GM21576 (cell line): Measurements from ENCODE around the gene NBL1.

Experiments used
- ATAC-seq: cut with Tn5 transposase; IDR thresholded peaks from one replicate; pipeline ENCODE4 v1.9.1; 2021; ENCODE audit warnings: mild to moderate bottlenecking, moderate library complexity; ENCODE audit not compliant: unreplicated experiment

The NBL1 gene

DNA sequence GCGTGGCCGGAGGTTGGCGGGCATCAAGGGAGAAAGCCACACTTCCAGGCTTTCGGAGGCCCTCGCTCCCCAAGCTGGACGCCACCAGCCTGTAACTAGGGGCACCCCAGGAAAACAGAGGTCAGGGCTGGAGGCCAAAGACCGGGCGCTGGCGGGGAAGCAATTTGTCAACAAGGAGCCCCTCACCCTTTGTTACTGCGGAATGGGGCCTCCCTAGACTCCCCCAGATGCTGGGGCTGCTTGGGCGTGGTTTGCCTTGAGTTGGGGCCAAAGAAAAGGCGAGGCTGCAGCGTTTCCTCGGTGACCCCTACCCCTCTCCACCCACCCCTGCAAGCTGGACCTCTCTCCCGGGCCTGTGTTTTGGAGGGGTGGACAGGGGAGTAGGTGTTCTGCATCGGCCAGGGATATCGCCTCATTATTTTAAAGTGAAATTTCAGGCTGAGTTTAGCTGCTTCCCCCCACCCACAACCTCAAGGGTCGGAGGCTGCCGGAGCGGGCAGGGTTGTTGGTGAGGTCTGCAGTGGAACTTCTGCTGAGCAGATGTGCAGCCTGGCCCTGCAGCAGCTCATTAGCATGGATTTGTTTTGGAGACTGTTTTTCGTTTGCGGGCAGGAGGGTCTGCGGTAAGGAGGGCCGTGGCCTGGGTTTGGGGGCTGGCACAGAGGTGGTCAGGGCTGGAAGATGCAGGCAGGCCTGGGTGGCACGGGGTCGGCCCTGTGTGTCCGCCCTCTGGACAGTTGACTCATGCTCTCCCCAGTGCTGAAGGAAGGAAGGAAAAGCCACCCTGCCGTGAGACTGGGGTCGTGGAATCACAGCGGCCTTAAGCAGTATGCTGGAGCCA, 1.5 kb downstream of the NBL1 start:
- no peak for ATAC-seq

GRCh38 chr1:19646377-19647319, 2.5 kb downstream of the NBL1 start:
- no peak for ATAC-seq

GRCh38 chr1:19647643-19648042, 3.5 kb downstream of the NBL1 start:
- no peak for ATAC-seq

- no peak for ATAC-seq
Measured at GRCh38 chr1:19648239-19648638, 4.1 kb downstream of the NBL1 start.

- ATAC-seq: no peak
Measured at GRCh38 chr1:19648689-19649088, 4.6 kb downstream of the NBL1 start.

- no peak for ATAC-seq
Measured at GRCh38 chr1:19650416-19651140, 6.5 kb downstream of the NBL1 start.

GRCh38 chr1:19651141-19651737, 7.1 kb downstream of the NBL1 start:
- no peak for ATAC-seq

- ATAC-seq: no peak
Measured at GRCh38 chr1:19654386-19654785, 10.3 kb downstream of the NBL1 start.

DNA sequence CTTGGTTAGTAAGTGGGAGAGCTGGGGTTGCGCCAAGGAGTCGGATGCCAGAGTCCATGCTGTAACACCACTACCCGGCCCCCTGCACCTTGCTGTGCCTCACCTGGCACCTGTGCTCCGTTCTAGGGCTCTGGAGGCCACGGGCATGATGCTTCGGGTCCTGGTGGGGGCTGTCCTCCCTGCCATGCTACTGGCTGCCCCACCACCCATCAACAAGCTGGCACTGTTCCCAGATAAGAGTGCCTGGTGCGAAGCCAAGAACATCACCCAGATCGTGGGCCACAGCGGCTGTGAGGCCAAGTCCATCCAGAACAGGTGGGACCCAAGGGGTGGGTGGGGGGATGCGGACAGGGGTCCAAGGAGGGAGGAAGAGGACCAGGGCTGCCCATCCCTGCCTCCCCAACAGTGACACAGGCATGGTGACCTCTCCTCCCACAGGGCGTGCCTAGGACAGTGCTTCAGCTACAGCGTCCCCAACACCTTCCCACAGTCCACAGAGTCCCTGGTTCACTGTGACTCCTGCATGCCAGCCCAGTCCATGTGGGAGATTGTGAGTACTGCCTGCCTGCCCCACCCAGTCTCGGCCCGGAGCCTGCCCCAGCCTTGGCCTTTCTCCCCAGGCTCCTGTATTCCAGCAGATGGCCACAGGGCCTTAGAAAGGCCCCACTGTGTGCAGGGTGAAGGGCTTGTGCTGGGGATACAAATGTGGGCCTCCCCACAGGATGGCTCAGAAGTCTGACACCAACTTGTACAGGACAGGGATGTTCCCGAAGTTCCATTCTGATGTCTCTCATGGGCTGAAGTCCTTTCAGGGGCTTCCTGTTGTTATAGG, 11.0 kb downstream of the NBL1 start:
- ATAC-seq: no peak

DNA sequence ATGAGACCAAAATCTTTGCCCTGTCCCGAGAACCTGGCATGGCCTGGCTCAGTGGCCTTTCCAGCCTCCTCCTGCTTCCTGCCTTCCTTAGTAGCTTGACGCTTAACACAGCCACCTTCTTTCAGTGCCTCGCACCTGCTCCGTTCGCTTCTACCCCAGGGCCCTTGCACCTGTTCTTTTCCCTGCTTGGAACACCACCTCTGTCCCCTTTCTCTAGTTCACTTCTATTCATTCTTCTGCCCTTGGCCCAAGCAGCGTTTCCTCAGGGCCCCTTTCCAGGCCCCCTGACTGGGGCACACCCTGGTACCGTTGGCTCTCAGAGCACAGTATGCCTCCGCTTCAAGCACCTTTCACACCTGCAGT, 11.6 kb downstream of the NBL1 start:
- no peak for ATAC-seq

- no peak for ATAC-seq
Measured at GRCh38 chr1:19656134-19656779, 12.1 kb downstream of the NBL1 start.

GRCh38 chr1:19656780-19657466, 12.8 kb downstream of the NBL1 start:
- no peak for ATAC-seq

GRCh38 chr1:19657511-19657910, 13.4 kb downstream of the NBL1 start:
- no peak for ATAC-seq

DNA sequence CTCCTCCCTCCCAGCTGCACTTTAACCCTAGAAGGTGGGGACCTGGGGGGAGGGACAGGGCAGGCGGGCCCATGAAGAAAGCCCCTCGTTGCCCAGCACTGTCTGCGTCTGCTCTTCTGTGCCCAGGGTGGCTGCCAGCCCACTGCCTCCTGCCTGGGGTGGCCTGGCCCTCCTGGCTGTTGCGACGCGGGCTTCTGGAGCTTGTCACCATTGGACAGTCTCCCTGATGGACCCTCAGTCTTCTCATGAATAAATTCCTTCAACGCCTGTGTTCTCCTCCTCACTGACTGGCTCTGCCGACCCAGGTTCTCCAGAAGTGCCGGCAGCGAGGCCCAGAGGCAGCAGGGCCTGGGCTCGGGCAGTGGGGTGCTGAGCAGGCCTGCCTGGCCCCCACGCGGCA, 14.1 kb downstream of the NBL1 start:
- no peak for ATAC-seq

GRCh38 chr1:19661721-19662228, 17.7 kb downstream of the NBL1 start:
- no peak for ATAC-seq

GRCh38 chr1:19662313-19662712, 18.2 kb downstream of the NBL1 start:
- ATAC-seq: no peak

GRCh38 chr1:19664453-19665185, 20.5 kb downstream of the NBL1 start, which contains the start of gene HTR6:
Gene HTR6, plus strand, starts transcription at chr1:19664875. Its CDS starts 879 bp downstream, at chr1:19665754.
- ATAC-seq: no peak

DNA sequence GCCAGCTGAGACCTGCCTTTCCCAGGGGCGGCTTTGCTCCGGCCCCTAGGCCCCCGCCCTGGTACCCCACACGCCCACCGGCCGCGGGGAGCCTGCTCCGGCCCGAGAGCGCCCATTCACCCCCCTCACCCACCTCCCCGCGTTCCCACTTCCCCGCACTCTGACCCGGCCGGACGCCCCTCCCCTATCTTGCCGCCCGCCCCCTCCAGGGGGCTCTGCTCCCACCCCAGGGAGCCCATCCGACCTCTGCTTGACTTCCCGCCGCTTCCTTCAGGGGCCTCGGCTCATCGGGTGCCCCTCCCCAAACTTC, 21.0 kb downstream of the NBL1 start:
- ATAC-seq: no peak
